Measurements from ENCODE around the gene SLC1A1. TPM values are rescaled to one million over a fixed set of nuclear protein-coding genes. Genes with fewer than 3 reads are reported as not detected.

The SLC1A1 gene
- total RNA-seq, 6 donors from 2014 or later: 16.8 to 62.5 (median 40.6) TPM

DNA sequence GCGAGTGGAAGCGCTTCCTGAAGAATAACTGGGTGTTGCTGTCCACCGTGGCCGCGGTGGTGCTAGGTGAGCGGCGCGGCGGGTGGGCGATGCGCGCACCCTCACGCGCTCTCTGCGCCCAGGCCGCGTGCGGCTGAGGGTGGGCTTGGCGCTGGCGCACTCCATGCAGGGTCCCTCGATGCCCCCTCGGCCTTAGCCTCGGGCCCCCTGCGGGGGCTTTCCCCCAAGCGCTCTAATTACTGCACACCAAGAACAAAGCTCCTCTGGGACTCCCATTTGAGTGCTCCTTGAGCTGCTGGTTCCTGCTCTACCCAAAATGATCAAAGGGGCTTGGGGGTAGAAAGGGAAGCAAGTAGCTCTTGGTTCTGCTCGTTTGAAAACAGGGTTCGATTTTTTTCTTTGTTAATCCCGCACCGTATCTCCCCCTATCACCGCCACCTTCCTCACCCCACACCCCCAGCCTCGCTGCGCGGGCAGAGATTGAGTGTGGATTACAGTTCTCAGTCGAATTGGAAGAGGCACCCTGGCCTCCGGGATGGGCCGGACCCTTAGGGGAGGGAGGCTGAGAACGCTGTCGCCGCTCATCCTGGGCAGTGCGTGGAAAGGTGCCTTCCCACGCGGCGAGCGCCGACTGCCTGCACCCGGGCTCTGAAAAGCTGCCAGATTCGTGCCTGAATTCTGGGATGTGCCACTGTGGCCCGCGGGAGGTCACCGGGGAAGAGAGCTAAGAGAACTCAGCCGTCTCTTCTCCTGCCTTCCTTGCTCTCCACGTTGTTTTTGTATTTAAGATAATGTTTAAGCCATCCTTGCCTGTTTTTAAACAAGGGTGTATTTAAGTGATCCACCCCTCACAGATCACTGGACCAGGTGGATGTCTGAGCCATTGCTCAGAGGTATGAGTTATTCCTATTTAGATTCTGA is 697 bp downstream of the SLC1A1 start:
- ATAC-seq (ENCODE audit: low FRiP score in 2 of 2) (peak in 1 of 2 donors; percentile 16), DNase-seq (peak in 1 of 2 donors; percentile 54)
- no peak for TF ChIP-seq EP300 (IDR thresholded peaks at IDR 0.05)
- no peak for TF ChIP-seq POLR2A (IDR thresholded peaks at IDR 0.05)
- no peak for TF ChIP-seq POLR2AphosphoS5 (IDR thresholded peaks at IDR 0.05)
- TF ChIP-seq, protein P1, sequence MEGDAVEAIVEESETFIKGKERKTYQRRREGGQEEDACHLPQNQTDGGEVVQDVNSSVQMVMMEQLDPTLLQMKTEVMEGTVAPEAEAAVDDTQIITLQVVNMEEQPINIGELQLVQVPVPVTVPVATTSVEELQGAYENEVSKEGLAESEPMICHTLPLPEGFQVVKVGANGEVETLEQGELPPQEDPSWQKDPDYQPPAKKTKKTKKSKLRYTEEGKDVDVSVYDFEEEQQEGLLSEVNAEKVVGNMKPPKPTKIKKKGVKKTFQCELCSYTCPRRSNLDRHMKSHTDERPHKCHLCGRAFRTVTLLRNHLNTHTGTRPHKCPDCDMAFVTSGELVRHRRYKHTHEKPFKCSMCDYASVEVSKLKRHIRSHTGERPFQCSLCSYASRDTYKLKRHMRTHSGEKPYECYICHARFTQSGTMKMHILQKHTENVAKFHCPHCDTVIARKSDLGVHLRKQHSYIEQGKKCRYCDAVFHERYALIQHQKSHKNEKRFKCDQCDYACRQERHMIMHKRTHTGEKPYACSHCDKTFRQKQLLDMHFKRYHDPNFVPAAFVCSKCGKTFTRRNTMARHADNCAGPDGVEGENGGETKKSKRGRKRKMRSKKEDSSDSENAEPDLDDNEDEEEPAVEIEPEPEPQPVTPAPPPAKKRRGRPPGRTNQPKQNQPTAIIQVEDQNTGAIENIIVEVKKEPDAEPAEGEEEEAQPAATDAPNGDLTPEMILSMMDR (IDR thresholded peaks at IDR 0.05): no peak
- Histone ChIP-seq H3K27me3 (peaks cover 0 to 2% (median 0%) of the 10 kb centered on the region in 4 donors), H3K9me3 (peaks cover 0 to 2% (median 0%) of the 10 kb centered on the region in 4 donors), H3K4me1 (peaks cover 12 to 27% (median 17%) of the 10 kb centered on the region in 4 donors), H3K36me3 (no peaks in the 10 kb centered on the region), H3K4me3 (peak overlapping the region; percentile 56 to 92 (median 72)), H3K27ac (peak overlapping the region; percentile 36 to 75 (median 60))
- WGBS, 2 donors: 1 to 2% methylated on average over 13 to 37 of the region's 52 CpGs

DNA sequence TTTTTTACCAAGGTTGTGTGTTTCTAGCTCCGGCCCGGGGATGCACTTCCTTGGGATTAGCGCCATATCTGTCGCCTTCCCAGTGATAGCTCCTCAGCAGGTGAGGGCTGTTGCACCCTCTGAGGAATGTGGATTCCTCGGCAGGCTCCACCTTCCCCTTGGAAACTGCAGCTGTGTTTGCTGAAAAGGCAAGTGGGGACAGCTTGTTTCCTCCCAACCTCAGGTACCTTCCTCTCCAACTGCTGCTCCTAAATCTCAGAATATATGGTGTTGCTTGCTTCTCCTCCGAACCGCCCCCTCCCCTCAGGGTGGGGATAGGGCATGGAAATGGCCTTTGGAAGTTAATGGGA is 1.3 kb downstream of the SLC1A1 start:
- TF ChIP-seq POLR2A (IDR thresholded peaks at IDR 0.05) (peak in 1 of 4 donors; percentile 44), EP300 (IDR thresholded peaks at IDR 0.05) (no peak), POLR2AphosphoS5 (IDR thresholded peaks at IDR 0.05) (peak in 1 of 2 donors; percentile 47)
- WGBS, 2 donors: 28 to 55% methylated on average over 6 to 7 of the region's 7 CpGs
- peak overlapping the region in 3 of 4 donors; percentile 31 to 75 (median 67) for H3K27ac ChIP-seq
- ATAC-seq (ENCODE audit: low FRiP score in 2 of 2): peak in 1 of 2 donors; percentile 68
- DNase-seq: peak in 1 of 2 donors; percentile 53
- peaks cover 0 to 2% (median 0%) of the 10 kb centered on the region in 4 donors for H3K27me3 ChIP-seq
- no peaks in the 10 kb centered on the region for H3K36me3 ChIP-seq
- H3K4me3 ChIP-seq: peak overlapping the region in 3 of 4 donors; percentile 56 to 92 (median 80)
- H3K9me3 ChIP-seq: peaks cover 0 to 2% (median 0%) of the 10 kb centered on the region in 4 donors
- peaks cover 12 to 27% (median 17%) of the 10 kb centered on the region in 4 donors for H3K4me1 ChIP-seq

DNA sequence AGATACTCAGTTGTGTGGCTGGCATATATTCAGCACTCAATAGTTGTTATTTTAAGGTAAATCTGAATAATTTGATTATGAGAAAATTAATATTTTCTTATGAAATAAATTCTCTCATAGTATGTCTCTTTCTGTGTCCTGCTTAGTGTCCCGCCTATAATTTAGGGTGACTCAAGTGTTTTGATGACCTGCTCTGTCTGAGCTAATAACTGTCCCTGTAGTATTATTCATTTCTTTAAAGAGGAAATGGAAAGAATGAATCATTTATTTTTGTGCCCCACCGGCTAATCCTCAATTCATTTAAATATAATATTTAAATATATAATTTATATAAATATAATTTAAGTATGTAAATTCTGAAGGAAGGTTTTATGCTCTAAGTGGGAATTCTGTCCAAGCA is 4.1 kb downstream of the SLC1A1 start:
- 67 to 88% methylated on average over 2 of the region's 2 CpGs for whole genome bisulfite sequencing, 2 donors
- H3K27ac ChIP-seq: no peak overlapping the region
- peaks cover 0 to 2% (median 0%) of the 10 kb centered on the region in 4 donors for H3K9me3 ChIP-seq
- no peak overlapping the region for H3K4me3 ChIP-seq
- ATAC-seq (ENCODE audit: low FRiP score in 2 of 2): no peak
- DNase-seq: no peak
- no peaks in the 10 kb centered on the region for H3K36me3 ChIP-seq
- TF ChIP-seq POLR2AphosphoS5 (IDR thresholded peaks at IDR 0.05) (no peak), POLR2A (IDR thresholded peaks at IDR 0.05) (no peak), EP300 (IDR thresholded peaks at IDR 0.05) (no peak)
- TF ChIP-seq, protein P1 (IDR thresholded peaks at IDR 0.05): no peak
- H3K4me1 ChIP-seq: peaks cover 12 to 26% (median 17%) of the 10 kb centered on the region in 4 donors
- H3K27me3 ChIP-seq: peaks cover 0 to 2% (median 0%) of the 10 kb centered on the region in 4 donors

DNA sequence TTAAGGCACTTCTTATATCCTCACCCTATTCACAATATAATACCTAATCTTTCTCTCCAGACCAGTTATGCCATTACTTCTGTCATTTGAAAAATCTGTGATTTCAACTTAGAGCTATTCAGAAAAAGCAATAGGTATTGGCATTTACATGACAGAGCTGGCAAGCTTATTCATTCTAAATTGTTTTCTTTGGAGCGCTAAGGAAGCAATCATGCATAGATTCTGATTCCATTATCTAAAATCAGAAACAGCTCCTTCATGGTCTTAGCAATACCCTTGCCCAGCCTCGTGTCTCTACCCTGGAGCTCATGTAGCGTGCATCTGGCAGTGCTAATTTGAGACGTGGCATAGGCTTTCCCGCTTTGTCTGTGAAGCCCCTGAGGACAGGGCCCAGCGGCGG is 4.5 kb downstream of the SLC1A1 start:
- Histone ChIP-seq H3K9me3 (peaks cover 0 to 2% (median 0%) of the 10 kb centered on the region in 4 donors), H3K4me1 (peaks cover 12 to 21% (median 17%) of the 10 kb centered on the region in 4 donors), H3K36me3 (no peaks in the 10 kb centered on the region), H3K4me3 (no peak overlapping the region), H3K27me3 (peaks cover 0 to 2% (median 0%) of the 10 kb centered on the region in 4 donors), H3K27ac (no peak overlapping the region)
- no peak for DNase-seq
- no peak for ATAC-seq (ENCODE audit: low FRiP score in 2 of 2)
- TF ChIP-seq POLR2A (IDR thresholded peaks at IDR 0.05) (no peak), EP300 (IDR thresholded peaks at IDR 0.05) (no peak), POLR2AphosphoS5 (IDR thresholded peaks at IDR 0.05) (no peak)
- TF ChIP-seq, protein P1 (IDR thresholded peaks at IDR 0.05): no peak
- 96 to 97% methylated on average over 7 of the region's 7 CpGs for WGBS, 2 donors

DNA sequence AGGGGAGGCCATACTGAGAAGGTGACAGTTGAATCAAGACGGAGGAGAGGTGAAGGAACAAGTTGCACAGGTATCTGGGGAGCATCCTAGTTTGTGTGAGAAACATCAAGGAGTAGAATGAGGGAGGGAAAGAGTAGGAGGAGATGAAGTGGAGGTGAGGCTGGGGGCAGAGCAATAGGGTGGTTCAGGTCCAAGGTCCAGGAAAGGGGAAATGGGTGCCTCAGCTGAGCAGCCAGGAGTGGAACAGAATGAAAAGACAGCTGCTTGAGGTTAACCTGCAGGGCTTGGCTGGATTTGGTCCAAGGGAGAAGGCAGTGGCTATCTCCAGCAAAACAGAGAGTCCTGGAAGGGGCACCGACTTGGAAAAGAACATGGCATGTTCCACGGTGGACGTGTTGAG is 5.3 kb downstream of the SLC1A1 start:
- DNase-seq (no peak), ATAC-seq (ENCODE audit: low FRiP score in 2 of 2) (no peak)
- Histone ChIP-seq H3K9me3 (peaks cover 0 to 1% (median 0%) of the 10 kb centered on the region in 4 donors), H3K4me1 (peaks cover 12 to 17% (median 15%) of the 10 kb centered on the region in 4 donors), H3K36me3 (no peaks in the 10 kb centered on the region), H3K4me3 (no peak overlapping the region), H3K27me3 (peaks cover 0 to 2% (median 0%) of the 10 kb centered on the region in 4 donors), H3K27ac (no peak overlapping the region)
- TF ChIP-seq POLR2A (IDR thresholded peaks at IDR 0.05): no peak
- no peak for TF ChIP-seq POLR2AphosphoS5 (IDR thresholded peaks at IDR 0.05)
- no peak for TF ChIP-seq EP300 (IDR thresholded peaks at IDR 0.05)
- TF ChIP-seq, protein P1 (IDR thresholded peaks at IDR 0.05): no peak
- 83 to 84% methylated on average over 4 of the region's 4 CpGs for WGBS, 2 donors

Measured in upper lobe of left lung (tissue), 6 donors.